GM21390 (cell line): ENCODE measurements around the gene WFIKKN1.

Experiments
- ATAC-seq: cut with Tn5 transposase; IDR thresholded peaks from one replicate; pipeline ENCODE4 v1.9.1; 2021; ENCODE audit not compliant: unreplicated experiment

WFIKKN1 gene

DNA sequence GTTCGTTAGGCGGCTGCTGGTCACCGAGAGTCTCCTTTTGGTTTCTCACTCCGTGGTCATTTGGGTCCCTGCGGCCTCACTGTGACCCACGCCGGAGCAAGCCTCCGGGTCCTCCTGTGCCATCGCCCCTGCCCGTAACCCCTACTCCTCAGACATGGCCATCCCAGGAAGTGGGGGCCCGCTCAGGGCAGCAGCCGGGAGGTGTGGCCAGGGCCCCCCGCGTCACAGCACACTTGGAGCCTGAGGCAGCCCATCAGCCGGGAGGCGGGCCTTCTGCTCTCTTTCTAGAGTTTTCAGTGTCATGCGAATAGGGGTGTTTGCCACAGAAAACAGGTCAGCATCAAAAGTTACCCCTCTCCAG, 7.9 kb upstream of the WFIKKN1 start:
- no peak for ATAC-seq

GRCh38 chr16:624526-625070, 6.2 kb upstream of the WFIKKN1 start:
- ATAC-seq, result no peak

DNA sequence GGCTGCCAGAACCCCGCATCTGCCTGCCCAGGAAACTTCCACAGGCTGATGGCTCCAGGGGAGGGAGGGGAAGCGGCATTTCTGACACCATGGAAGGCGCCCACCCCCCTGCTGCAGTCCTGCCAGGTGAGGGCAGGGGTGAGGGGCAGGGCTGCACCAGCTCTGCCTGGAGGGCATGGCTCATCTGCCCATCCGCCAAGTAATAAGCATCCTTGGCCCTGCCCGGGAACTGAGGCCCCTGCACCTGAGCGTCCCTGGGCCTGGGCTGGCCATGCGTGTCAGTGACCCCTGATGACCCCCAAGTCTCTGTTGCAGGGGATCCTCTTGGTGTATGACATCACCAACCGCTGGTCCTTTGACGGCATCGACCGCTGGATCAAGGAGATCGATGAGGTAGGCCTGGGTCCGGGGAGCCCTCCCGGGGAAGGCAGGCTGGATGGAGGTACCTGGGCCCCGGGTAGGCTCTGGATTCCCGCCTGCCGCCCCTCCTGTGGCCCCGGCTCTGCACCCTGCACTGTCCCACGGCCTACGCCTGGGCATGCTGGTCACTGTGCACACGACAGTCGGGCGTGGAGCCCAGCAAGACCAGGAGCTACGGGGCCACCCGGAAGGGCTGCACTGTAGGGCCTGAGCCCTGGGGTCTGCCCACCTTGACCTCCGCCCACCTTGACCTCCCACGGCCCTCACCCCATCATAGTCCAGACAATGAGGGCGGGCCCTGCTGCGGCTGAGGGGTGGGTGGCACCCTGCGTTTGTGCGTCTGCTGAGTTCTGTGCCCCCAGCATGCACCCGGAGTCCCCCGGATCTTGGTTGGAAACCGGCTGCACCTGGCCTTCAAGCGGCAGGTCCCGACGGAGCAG, 5.4 kb upstream of the WFIKKN1 start:
- no peak for ATAC-seq

DNA sequence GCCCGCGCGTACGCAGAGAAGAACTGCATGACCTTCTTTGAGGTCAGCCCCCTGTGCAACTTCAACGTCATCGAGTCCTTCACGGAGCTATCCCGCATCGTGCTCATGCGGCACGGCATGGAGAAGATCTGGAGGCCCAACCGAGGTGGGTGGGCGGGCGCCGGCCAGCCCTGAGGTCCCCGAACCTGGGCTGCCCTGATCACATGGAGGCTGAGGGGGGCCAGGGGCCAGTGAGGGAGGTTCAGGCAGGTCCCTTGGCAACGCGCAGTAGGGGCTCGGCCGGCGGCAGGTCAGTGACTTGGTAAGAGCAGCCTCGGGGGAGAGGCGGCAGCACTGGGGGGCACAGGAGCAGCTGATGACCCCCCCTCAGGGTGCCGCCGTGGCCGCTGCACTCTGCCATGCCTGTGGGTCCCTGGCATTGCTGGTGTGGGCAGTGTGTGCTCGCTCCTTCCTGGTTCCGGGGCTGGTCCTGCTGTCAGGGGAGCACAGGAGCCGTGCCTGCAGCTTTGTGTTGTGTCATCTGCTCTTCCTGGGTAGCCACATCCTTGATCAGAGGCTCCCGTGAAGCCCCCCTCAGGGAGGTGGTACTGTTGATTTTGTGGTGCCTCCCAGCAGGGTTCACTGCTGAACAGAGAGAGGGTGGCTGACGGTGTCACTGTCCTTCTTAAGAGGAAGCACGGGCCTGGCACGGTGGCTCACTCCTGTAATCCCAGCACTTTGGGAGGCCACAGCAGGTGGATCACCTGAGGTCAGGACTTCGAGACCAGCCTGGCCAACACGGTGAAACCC, 4.6 kb upstream of the WFIKKN1 start:
- no peak for ATAC-seq

- no peak for ATAC-seq
Measured at GRCh38 chr16:626787-627453, 3.9 kb upstream of the WFIKKN1 start.

GRCh38 chr16:627454-628239, 3.1 kb upstream of the WFIKKN1 start:
- ATAC-seq, result no peak

GRCh38 chr16:628321-629061, 2.3 kb upstream of the WFIKKN1 start:
- ATAC-seq, result no peak

GRCh38 chr16:629185-629832, 1.5 kb upstream of the WFIKKN1 start:
- no peak for ATAC-seq

GRCh38 chr16:629833-630248, 944 bp upstream of the WFIKKN1 start:
- ATAC-seq, result no peak

- ATAC-seq, result no peak
Measured at GRCh38 chr16:630249-630814, 453 bp upstream of the WFIKKN1 start.

- ATAC-seq, result no peak
Measured at GRCh38 chr16:631808-632358, 1.1 kb downstream of the WFIKKN1 start.

DNA sequence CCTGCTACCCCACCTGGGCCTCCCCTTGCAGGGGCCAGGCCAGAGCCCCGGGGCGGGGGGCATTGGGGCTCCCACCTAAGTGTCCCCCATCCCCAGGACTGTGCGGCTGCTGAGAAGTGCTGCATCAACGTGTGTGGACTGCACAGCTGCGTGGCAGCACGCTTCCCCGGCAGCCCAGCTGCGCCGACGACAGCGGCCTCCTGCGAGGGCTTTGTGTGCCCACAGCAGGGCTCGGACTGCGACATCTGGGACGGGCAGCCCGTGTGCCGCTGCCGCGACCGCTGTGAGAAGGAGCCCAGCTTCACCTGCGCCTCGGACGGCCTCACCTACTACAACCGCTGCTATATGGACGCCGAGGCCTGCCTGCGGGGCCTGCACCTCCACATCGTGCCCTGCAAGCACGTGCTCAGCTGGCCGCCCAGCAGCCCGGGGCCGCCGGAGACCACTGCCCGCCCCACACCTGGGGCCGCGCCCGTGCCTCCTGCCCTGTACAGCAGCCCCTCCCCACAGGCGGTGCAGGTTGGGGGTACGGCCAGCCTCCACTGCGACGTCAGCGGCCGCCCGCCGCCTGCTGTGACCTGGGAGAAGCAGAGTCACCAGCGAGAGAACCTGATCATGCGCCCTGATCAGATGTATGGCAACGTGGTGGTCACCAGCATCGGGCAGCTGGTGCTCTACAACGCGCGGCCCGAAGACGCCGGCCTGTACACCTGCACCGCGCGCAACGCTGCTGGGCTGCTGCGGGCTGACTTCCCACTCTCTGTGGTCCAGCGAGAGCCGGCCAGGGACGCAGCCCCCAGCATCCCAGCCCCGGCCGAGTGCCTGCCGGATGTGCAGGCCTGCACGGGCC, 1.9 kb downstream of the WFIKKN1 start:
- no peak for ATAC-seq

GRCh38 chr16:633336-634050, 2.7 kb downstream of the WFIKKN1 start:
- ATAC-seq, result no peak

GRCh38 chr16:634051-634670, 3.4 kb downstream of the WFIKKN1 start:
- no peak for ATAC-seq

- ATAC-seq, result no peak
Measured at GRCh38 chr16:634996-635395, 4.2 kb downstream of the WFIKKN1 start.

GRCh38 chr16:635573-636205, 4.9 kb downstream of the WFIKKN1 start:
- peak; percentile 2 for ATAC-seq
